COLO668 (cell line): Measurements from ENCODE around the gene KMT2B.

Source experiments
- DNase-seq: peaks from one replicate; lab custom pipeline; 2025; ENCODE audit not compliant: unreplicated experiment; lab: John Stamatoyannopoulos, UW

Gene KMT2B

DNA sequence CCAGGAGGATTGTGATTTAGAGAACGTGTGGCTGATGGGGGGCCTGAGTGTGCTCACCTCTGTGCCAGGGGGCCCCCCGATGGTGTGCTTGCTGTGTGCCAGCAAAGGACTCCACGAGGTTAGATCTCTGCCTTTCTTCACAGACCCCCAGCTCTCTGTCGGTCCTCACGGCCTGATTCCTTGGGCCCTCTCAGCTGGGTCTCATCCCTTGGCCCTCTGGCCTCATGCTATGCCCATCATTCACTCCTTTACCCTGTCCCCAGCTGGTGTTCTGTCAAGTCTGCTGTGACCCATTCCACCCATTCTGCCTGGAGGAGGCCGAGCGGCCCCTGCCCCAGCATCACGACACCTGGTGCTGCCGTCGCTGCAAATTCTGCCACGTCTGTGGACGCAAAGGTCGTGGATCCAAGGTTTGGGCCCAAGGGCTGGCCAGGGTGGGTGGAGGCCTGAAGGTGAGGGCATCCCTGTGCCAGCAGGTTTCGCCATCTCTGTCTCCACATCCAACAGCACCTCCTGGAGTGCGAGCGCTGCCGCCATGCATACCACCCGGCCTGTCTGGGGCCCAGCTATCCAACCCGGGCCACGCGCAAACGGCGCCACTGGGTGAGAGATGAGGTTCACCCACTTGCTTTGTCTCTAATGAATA is 7.5 kb downstream of the KMT2B start:
- DNase-seq, result no peak

GRCh38 chr19:35727053-35727955 is 9.5 kb downstream of the KMT2B start:
- no peak for DNase-seq

- DNase-seq, result no peak
Observed at GRCh38 chr19:35727956-35728706, 10.3 kb downstream of the KMT2B start.

DNA sequence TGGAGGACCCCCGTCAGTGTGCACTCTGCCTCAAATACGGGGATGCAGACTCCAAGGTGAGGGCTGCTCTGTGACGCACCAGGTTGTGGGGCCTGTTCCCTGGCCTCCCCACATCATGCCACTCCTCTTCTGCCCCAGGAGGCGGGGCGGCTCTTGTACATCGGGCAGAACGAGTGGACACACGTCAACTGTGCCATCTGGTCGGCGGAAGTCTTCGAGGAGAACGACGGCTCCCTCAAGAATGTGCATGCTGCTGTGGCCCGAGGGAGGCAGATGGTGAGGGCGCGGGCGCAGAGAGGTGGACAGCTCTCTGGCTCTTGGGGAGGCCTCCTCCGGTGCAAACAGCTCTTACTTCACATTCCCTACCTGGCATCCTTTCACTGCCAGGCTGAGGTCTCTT is 11.2 kb downstream of the KMT2B start:
- DNase-seq, result no peak

GRCh38 chr19:35729763-35730162 is 12.0 kb downstream of the KMT2B start:
- DNase-seq, result no peak

DNA sequence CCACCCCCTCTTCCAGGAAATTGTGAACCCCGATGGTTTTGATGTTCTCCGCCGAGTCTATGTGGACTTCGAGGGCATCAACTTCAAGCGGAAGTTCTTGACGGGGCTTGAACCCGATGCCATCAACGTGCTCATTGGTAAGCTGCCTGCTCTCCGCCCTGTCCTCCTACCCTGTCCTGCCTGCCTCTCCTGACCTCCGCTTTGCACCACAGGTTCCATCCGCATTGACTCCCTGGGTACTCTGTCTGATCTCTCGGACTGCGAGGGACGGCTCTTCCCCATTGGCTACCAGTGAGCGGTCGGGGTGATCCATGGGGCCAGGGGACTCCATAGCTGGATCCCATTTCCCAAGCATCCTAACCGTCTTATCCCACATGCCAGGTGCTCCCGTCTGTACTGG is 12.5 kb downstream of the KMT2B start:
- DNase-seq, result no peak

DNA sequence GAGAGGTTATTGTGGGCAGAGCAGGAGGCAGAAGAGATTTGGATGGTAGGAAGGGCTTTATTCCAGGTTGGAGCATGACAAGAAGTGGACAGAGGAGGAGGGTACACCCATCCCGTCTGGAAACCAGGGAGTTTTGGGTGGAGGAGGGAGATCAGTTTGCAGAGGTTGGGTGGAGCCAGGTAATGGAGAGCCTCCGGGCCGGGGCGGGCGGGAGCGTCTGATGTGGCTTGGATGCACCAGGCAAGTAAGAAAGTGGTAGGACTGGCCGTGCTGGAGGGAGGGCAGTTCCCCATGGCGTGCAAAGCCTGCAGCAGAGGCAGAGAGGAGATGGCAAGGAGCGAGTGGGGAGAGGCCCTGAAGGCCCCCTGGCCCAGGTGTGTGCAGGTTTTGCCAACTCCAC is 13.6 kb downstream of the KMT2B start:
- DNase-seq, result no peak

- DNase-seq, result no peak
Observed at GRCh38 chr19:35731779-35732405, 14.1 kb downstream of the KMT2B start.

- no peak for DNase-seq
Observed at GRCh38 chr19:35732540-35733179, 14.9 kb downstream of the KMT2B start.

DNA sequence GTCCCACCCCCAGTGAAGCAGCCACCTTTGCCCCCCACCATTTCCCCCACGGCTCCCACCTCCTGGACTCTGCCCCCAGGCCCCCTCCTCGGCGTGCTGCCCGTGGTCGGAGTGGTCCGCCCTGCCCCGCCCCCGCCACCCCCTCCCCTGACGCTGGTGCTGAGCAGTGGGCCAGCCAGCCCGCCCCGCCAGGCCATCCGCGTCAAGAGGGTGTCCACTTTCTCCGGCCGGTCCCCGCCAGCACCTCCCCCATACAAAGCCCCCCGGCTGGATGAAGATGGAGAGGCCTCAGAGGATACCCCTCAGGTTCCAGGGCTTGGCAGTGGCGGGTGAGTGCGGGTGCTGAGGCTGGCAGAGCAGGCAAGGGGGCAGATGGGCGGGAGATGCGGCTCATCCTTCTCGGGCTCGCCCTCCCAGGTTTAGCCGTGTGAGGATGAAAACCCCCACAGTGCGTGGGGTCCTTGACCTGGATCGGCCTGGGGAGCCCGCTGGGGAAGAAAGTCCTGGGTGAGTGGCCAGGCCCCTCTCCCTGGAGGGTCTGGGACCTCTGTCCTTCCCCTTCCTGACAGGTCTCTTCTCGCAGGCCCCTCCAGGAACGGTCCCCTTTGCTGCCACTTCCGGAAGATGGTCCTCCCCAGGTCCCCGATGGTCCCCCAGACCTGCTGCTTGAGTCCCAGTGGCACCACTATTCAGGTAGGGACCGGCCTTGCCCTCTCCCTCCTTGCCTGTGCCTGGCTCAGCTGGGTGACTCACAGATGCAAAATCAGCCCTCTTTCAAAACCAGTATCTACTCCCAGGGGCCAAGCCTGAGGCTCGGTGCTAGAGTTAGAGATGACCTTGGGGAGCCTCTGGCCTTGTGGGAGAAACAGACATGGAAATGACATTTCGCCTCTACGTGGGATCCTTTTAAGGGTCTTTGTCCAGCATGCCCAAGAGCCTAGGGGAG is 15.7 kb downstream of the KMT2B start:
- no peak for DNase-seq

DNA sequence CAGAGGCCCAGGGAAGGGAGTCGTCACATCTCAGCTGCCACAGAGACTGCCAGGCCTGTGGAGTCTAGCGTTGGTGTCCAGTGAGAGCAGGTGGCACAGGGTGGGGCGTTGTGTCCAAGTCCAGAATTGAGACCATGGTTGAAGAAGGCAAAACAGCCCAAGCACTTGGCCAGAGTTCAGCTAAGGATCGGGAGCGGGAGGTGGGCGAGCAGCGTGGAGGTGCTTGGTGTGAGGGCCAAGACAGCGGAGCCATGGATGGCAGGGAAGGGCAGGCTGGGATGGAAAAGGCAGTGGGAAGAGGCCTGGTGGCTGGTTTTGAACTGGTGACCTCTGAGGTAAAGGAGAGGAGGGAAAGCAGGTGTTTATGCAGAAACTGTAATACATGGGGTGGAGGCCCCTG is 16.5 kb downstream of the KMT2B start:
- no peak for DNase-seq

DNA sequence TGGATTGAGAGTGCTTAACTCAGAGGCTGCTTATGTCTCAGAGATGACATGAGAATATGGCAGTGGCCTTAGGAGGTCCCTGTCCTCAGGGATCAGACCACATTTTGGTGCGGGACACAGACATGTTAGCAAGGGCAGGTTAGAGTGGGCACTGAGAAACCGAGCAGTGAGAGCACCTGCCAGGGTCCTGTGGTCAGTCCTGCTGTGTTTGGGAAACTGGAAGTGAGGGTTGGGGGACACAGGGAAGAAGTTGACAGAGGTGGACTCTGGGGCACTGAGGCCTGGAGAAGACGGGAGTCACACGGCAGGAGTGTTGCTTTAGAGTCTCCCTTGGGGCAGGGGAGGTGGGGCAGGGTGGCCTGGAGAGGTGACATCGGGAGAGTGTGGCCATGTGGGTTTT is 17.1 kb downstream of the KMT2B start:
- DNase-seq, result no peak

GRCh38 chr19:35736913-35737886 is 19.4 kb downstream of the KMT2B start:
- DNase-seq, result no peak

- no peak for DNase-seq
Observed at GRCh38 chr19:35738021-35738886, 20.5 kb downstream of the KMT2B start.

- no peak for DNase-seq
Observed at GRCh38 chr19:35738887-35739229, 21.1 kb downstream of the KMT2B start.

DNA sequence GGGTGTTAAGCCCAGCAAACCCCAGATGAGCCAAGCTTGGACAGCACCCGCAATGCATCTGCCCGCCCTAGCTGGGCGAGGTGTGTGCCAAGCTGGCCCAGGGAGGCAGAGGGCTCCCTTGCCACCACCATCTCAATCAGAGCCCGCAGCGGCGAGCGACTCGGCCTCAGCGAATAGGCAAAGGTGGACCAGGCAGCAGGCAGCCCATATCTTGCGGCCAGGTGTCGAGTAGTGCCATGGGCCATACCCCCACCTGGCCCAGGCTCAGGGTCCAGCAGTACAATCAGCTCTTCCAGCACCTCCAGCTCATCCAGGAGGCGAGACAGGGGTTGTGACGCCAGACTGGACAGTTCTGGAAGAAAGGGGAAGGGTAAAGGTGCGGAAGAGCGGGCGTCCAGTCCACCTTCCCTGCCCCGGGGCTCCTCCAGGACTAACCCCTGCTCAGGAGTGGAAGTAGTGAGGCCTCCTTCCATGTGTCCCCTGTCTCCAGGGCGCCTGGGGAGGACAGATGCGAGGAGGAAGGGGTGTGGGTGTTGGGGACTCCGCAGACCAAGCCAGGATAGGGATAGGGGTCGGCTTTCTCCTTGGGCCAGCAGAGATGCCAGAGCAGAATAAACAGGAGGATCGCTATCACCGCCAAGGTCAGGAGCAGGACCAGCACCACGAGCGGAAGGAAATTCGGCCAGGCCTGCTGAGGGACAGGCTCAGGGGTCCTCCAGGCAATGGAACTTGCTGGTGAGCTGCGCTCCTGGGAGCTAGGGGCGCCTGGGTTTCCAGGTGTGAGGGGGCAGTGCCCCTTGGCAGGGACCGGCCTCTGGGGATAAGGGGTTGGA is 21.7 kb downstream of the KMT2B start:
- no peak for DNase-seq

- no peak for DNase-seq
Observed at GRCh38 chr19:35740108-35740422, 22.3 kb downstream of the KMT2B start.
